Stomach (tissue), 4 donors: ENCODE data around the gene ATP9B.

Experiments
- CTCF ChIP-seq, 7 experiments: fragments of 450-650 bp in 4 of 7; fragments of 200-600 bp in 3 of 7; sonication (generic) in 3 of 7; IDR thresholded peaks; one replicate each; pipeline ENCODE4 v1.5.1; 2016 to 2019; ENCODE audit warnings: antibody characterized with exemption in 7 of 7, control low read depth in 2 of 7, mild to moderate bottlenecking in 1 of 7
- POLR2A ChIP-seq, 4 donors: fragments of 450-650 bp; IDR thresholded peaks; one replicate each; pipeline ENCODE4 v1.6.1; 2016; ENCODE audit warnings: antibody characterized with exemption in 4 of 4, control low read depth in 2 of 4, mild to moderate bottlenecking in 1 of 4, moderate library complexity in 1 of 4

DNA sequence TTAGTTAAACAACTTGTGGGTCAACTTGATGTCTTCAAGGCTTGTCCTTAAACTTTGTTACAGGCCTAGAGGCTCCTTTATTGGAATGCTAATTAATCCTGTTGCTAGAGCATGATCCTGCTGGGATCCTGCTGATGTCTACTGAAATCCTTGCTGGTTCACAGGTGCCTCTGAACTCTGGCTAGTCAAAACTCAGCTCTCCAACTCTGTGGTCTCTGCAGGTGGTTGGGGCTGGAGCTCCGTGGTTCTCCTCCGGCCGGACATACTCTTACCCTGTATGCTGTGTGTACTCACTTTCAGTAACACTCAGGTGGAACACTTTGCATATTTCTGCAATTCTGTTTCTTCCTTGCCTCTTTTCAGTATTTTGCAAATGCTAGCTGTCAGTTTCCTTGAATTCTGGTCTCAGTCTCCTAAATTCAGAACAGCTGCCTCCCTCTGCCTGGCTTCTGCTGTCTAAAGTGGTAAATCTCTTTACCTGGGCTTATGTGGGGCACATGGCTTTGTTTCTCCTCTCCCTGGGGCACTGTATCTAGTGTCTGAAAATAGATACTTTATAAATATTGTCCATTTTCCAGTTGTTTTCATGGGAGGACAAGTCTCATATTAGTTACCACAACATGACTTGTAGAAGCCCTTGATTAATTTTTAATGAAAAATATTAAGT lies 113.0 kb downstream of the ATP9B start:
- TF ChIP-seq CTCF (IDR thresholded peaks at IDR 0.05) (no peak), POLR2A (IDR thresholded peaks at IDR 0.05) (no peak)
